ENCODE results near the gene AQP3.
"Not testable (repeated sequence)": the region's sequence is repeated elsewhere in the genome, so short reads cannot be mapped to it uniquely, and the experiment has no call there.

The AQP3 gene

GRCh38 chr9:33464045-33464636 is 16.7 kb upstream of the AQP3 start:
- DNase-seq: no peak

DNA sequence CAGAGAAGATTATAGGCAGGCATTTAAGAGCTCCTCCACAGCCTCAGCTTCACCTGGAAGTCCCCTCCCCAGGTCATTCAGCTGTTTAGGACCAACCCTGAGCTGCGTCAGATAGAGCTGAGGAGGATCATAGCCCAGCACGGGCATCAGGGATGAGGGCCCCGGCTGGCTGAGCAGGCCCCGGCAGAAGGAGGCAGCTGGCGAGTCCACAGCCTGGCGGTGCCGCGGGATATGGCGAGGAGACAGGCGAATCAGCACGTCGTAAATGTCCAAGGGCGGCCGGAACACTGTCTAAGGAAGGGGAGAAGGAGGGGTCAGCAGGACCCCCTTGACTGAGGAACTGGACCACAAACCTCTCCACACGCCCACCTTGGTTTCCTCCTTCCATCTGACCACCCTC is 15.8 kb upstream of the AQP3 start:
- DNase-seq: no peak

- DNase-seq: no peak
Measured at GRCh38 chr9:33461492-33461891, 14.1 kb upstream of the AQP3 start.

- DNase-seq: no peak
Measured at GRCh38 chr9:33460854-33461253, 13.5 kb upstream of the AQP3 start.

DNA sequence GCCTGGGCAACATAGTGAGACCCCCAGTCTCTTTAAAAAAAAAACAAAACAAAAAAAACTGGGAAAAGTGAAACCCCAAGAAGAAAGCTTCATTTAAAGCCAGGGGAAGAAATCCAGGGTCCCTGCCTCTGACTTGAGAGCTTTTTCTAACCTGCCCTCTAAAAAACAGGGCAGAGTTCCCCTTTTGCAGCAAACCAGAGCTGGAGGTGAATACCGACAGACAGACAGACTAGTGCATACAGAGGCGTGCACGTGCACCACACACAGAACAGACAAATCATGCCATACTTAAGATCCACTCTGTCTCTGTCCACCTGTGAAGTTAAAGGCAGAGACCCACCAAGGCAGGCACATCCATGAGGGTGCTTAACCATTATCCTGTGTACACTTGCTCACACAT is 11.7 kb upstream of the AQP3 start:
- DNase-seq: no peak

DNA sequence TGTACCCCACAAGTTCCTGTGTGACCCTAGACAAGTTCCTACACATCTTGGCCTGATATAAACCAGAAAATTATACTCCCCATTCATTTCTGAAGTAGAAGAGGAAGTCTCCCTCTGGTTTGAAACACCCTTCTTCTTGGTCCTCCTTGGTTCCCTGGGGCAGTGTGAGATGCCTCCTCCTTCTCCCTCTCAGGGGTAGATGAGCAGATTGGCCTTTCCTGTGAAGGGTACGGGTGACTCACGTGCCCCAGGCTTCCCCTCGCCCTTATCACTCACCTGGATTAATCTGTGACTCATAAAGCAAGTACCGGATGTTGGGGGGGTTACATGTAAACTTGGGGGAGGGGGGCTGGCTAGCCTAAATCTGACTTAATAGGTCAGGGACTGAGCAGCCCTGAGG is 11.1 kb upstream of the AQP3 start:
- DNase-seq: no peak

DNA sequence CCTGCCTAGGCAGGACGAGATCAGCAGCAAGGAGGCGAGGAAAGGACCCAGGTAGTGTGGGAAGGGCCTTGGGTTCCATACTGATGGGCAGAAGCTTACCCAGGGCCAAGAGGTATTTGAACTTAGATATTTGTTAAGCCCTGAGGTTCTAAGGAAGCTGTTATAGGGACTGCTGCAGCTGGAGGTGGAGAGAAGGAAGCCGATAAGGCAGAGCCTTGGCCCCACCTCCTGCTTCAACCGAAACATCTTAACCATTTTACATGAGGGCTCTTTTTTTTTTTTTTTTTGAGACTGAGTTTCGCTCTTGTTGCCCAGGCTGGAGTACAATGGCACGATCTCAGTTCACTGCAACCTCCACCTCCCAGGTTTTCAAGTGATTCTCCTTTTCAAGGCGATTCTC is 8.6 kb upstream of the AQP3 start:
- no peak for DNase-seq

- not testable (repeated sequence) for DNase-seq
Measured at GRCh38 chr9:33455456-33455855, 8.1 kb upstream of the AQP3 start.

DNA sequence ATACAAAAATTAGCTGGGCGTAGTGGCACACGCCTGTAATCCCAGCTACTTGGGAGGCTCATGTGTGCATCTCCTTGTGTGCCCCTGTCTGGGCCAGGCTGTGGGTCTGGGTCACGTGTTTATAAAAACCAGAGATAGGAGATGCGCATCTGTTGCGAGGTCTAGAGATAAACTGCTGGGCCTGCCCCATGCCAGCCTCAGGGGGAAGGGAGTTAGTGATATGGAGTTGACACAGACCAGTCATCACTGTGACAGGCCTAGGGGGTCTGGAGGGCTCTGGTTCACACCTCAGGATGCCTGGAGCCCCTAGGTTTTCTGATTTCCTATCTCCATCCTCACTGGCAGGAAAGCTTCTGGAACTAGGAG is 7.3 kb upstream of the AQP3 start:
- not testable (repeated sequence) for DNase-seq

DNA sequence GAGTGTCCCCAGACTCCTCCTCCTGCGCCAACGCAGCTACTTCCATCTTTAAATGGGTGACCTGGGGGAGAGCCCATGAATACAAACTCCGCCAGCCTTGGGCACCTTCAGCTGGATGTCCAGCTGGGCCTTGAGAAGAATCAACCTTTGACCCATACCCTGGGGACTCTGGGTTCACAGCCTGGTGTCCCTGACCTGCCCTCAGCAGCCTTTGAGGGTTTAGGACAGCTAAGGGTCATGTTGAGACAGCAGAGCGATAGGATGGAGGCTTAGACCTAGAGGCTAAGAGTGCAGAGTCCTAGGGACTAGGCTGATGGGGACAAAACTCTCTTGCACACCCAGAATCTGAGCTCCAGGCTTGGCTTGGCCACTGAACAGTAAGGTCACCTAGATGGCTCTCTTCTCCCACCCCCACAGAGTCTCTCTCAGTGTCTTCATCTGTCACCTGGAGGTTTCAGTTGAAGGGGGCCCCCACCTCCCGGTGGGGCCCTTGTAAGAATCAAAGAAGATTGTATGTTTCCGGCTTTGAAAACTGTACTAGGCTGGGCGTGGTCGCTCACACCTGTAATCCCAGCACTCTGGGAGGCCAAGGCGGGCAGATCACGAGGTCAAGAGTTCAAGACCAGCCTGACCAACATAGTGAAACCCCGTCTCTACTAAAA is 6.7 kb upstream of the AQP3 start:
- DNase-seq: no peak

DNA sequence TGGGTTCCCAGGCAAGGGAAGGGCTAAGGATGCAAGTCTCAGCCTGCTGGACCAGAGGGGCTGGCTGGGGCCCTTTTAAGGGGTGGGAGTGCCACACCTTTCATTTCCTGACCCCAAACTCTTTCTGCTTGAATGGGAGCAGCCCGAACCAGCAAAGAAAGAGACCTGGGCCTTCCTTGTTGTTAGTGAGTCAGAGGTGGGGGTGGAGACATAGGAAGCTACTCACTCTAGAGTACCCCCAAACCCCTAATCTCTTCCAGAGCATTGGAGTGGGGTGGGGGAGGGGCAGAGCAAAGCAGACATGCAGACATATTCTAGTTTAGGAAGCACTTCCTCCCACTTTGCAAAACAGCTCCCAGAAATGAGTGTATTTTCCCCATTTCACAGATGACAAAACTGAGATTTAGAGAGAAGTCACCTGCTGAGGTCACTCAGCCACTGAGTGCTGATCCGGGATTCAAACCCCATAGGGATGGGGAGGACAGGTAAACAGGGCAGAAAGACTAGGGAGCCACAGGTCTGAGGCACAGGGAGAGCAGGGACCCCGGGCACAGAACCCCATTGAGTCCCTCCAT is 6.0 kb upstream of the AQP3 start:
- no peak for DNase-seq

DNA sequence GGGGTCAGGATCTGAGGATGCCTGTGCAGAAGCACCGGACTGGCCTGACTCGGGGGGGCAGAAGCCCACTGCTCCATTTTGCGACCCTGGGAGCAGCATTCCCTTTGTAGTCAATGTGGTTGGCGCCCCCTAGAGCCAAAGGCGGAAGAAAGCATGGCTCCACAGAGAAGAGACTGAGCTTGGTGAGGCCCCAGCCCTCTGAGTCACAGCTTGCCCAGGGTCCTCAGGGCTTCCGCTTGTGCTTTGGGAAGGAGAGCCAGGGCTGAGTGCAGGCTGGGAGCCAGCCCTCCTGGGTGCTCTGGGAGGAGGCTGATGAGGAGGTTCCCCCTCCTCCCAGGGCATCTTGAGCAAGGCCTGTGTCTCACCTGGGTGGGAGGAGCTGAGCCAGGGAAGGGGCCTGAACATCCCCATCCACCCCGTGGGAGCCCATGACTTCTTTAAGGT is 5.5 kb upstream of the AQP3 start:
- peak; percentile 9 for DNase-seq

GRCh38 chr9:33450621-33451146 is 3.3 kb upstream of the AQP3 start:
- no peak for DNase-seq

- DNase-seq: no peak
Measured at GRCh38 chr9:33449715-33450114, 2.3 kb upstream of the AQP3 start.

GRCh38 chr9:33447799-33448553 is 583 bp upstream of the AQP3 start:
- DNase-seq: no peak

DNA sequence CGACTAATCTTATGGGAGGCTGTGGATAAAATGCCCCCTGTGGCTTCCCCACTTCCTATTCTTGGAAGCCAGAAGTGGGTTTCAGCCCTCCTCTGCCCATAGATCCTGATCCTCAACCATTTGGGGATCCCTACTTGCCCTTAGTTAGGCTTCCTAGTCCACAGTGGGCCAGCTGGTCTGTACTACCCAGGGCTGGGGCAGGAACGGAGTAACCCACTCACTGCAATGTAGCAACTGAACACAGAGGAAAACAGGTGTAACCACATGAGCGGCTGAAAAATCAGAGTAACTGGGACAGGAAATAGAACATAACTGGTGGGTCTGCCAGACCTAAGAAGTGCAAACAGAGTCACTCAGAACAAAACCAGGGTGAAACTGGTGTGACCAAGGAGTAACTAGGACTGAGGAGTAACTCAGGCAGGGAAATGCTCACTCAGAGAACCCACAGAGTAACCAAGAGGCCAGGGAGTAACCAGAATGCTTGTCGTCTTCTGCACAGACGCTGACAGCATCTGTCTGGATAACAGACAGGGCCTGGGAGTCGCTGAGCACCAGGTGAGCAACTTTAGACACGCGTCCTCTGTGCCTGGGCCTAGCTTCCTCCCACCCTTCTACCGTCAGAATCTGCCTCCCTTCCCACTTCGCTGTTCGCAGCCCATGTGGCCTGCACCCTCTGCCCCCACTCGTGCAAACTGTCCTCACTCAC is 1.0 kb downstream of the AQP3 start:
- DNase-seq: no peak

GRCh38 chr9:33445389-33446239 is 1.8 kb downstream of the AQP3 start:
- no peak for DNase-seq

- no peak for DNase-seq
Measured at GRCh38 chr9:33443464-33444154, 3.8 kb downstream of the AQP3 start.

- no peak for DNase-seq
Measured at GRCh38 chr9:33443047-33443446, 4.3 kb downstream of the AQP3 start.

DNA sequence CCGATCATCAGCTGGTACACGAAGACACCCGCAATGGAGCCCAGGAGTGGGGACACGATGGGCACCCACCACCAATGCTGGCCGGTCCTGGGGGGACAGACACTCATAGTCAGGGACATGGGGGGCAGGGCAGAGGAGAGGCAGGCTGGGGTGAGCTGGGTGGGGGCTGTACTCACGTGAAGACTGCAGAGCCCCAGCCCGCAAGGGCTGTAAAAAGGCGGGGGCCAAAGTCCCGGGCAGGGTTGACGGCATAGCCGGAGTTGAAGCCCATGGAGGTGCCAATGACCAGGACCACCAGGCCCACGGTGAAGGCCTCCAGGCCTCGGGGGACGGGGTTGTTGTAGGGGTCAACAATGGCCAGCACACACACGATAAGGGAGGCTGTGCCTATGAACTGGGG is 5.3 kb downstream of the AQP3 start:
- no peak for DNase-seq

DNA sequence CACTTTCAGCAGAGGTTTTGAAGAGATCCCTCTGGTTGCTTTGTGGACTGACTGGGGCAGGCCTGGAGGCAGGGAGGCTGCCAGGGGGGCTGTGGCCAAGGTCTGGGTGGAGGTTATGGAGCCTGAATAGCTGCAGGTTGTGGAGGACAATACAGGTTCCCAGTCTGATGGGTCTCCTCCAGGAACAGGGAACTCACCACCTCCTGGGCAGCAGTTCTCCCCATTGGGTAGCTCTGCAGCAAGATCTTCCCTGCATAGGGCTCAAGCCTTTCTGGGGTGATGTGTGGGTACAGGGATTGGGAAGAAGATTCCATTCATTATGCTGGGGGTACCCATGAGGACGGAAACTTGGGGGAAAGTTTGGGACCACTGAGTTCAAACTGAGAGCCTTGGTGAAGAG is 6.8 kb downstream of the AQP3 start:
- no peak for DNase-seq

GRCh38 chr9:33440204-33440603 is 7.2 kb downstream of the AQP3 start:
- no peak for DNase-seq
